HepG2 (cell line): ENCODE results near the gene TEX14.

ENCODE experiments used
- BORCS8-MEF2B ChIP-seq: sonication (generic); formaldehyde crosslinking; IDR thresholded peaks from 2 replicates; pipeline ENCODE4 v1.8.0; 2022; ENCODE audit warnings: mild to moderate bottlenecking, missing genetic modification reagents
- EZH2 ChIP-seq: conservative IDR thresholded peaks from 2 replicates; pipeline ENCODE4 v1.6.1; 2012; ENCODE audit warnings: mild to moderate bottlenecking, low read depth, low read length, moderate library complexity
- PAX8 ChIP-seq: sonication (generic); formaldehyde crosslinking; IDR thresholded peaks from 2 replicates; pipeline ENCODE4 v1.8.0; 2022; ENCODE audit warnings: mild to moderate bottlenecking, missing genetic modification reagents, borderline replicate concordance
- POLR2A ChIP-seq, 2 experiments: IDR thresholded peaks; 2 replicates each; pipeline ENCODE4 v1.6.1; 2011; ENCODE audit warnings: low read depth in 2 of 2, low read length in 2 of 2, mild to moderate bottlenecking in 1 of 2, moderate library complexity in 1 of 2; ENCODE audit not compliant: insufficient read depth in 1 of 2
- RAD21 ChIP-seq: fragments of 450-650 bp; formaldehyde crosslinking; IDR thresholded peaks from 2 replicates; pipeline ENCODE4 v1.5.0; 2020; ENCODE audit warnings: mild to moderate bottlenecking
- SUZ12 ChIP-seq: fragments of 150-350 bp; IDR thresholded peaks from 2 replicates; pipeline ENCODE4 v1.6.1; 2014; ENCODE audit warnings: low read depth, low read length
- ZKSCAN1 ChIP-seq: fragments of 150-350 bp; IDR thresholded peaks from 2 replicates; pipeline ENCODE4 v1.6.1; 2014; ENCODE audit warnings: low read length
- ZNF24 ChIP-seq: fragments of 450-650 bp; IDR thresholded peaks from 2 replicates; pipeline ENCODE4 v1.6.1; 2017; ENCODE audit warnings: antibody characterized with exemption, mild to moderate bottlenecking
- ZNF558 ChIP-seq: sonication (generic); formaldehyde crosslinking; IDR thresholded peaks from 2 replicates; pipeline ENCODE4 v1.9.0; 2022; ENCODE audit warnings: mild to moderate bottlenecking, missing genetic modification reagents, borderline replicate concordance
- ZNF713 ChIP-seq: sonication (generic); formaldehyde crosslinking; IDR thresholded peaks from 2 replicates; pipeline ENCODE4 v1.4.0; 2020; ENCODE audit warnings: mild to moderate bottlenecking, missing genetic modification reagents
- ZNF782 ChIP-seq: sonication (generic); formaldehyde crosslinking; IDR thresholded peaks from 2 replicates; pipeline ENCODE4 v1.4.0; 2020; ENCODE audit warnings: missing genetic modification reagents, mild to moderate bottlenecking, borderline replicate concordance
- ZSCAN21 ChIP-seq: sonication (generic); formaldehyde crosslinking; IDR thresholded peaks from 2 replicates; pipeline ENCODE4 v1.8.0; 2022; ENCODE audit warnings: mild to moderate bottlenecking, missing genetic modification reagents, moderate library complexity, borderline replicate concordance
- TF ChIP-seq, protein P1 (sequence below): sonication (generic); formaldehyde crosslinking; IDR thresholded peaks from 2 replicates; pipeline ENCODE4 v1.5.0; 2020; ENCODE audit warnings: mild to moderate bottlenecking, missing genetic modification reagents, moderate library complexity

DNA sequence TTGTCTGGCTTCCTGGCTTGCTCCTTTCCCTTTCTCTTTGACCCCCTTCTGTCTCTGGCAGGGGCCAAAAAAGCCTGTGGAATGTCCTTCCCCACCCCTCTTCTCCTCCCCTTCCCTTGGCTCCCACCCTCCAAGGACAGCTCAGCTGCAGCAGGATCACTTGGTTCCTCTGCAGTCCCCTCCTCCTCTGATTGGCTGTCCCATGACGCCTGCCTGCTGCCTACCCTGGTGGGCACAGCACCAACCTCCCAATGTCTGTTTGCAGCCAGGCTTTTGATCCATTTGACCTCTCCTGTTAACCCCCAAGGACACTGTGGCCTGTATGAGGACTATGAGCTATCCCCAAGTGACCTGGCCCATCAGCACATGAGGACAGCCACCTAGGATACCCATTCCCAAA lies 162.6 kb downstream of the TEX14 start:
- TF ChIP-seq BORCS8-MEF2B (no peak), SUZ12 (no peak), RAD21 (no peak), ZNF24 (no peak), ZKSCAN1 (no peak), ZSCAN21 (CRISPR knock-in tag) (no peak), POLR2A (IDR thresholded peaks at IDR 0.05; ENCODE audit: insufficient read depth in 1 of 2, low read depth in 2 of 2, low read length in 2 of 2) (no peak), ZNF782 (CRISPR knock-in tag) (no peak), ZNF558 (CRISPR knock-in tag) (no peak), EZH2 (no peak), ZNF713 (CRISPR knock-in tag) (no peak), PAX8 (no peak)
- TF ChIP-seq, protein P1, sequence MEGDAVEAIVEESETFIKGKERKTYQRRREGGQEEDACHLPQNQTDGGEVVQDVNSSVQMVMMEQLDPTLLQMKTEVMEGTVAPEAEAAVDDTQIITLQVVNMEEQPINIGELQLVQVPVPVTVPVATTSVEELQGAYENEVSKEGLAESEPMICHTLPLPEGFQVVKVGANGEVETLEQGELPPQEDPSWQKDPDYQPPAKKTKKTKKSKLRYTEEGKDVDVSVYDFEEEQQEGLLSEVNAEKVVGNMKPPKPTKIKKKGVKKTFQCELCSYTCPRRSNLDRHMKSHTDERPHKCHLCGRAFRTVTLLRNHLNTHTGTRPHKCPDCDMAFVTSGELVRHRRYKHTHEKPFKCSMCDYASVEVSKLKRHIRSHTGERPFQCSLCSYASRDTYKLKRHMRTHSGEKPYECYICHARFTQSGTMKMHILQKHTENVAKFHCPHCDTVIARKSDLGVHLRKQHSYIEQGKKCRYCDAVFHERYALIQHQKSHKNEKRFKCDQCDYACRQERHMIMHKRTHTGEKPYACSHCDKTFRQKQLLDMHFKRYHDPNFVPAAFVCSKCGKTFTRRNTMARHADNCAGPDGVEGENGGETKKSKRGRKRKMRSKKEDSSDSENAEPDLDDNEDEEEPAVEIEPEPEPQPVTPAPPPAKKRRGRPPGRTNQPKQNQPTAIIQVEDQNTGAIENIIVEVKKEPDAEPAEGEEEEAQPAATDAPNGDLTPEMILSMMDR (CRISPR knock-in tag): no peak
